ENCODE results near the gene MAT2B.
A peak's percentile ranks its signal among the peaks of the same experiment; 100 is the strongest.

The MAT2B gene

GRCh38 chr5:163503106-163504078 is 2.0 kb upstream of the MAT2B start:
- peak overlapping the region; percentile 64 for H3K4me3 ChIP-seq (ENCODE audit: low read length)
- DNase-seq (ENCODE audit: low read depth) = peak; percentile 76
- TF ChIP-seq CTCF (IDR thresholded peaks at IDR 0.05; ENCODE audit: insufficient read depth, low read depth, low read length, missing control alignments) = peak; percentile 52

- TF ChIP-seq CTCF (IDR thresholded peaks at IDR 0.05; ENCODE audit: insufficient read depth, low read depth, low read length, missing control alignments) = no peak
- peak overlapping the region; percentile 64 for H3K4me3 ChIP-seq (ENCODE audit: low read length)
- DNase-seq (ENCODE audit: low read depth) = peak; percentile 38
Observed at GRCh38 chr5:163504079-163504931, 1.1 kb upstream of the MAT2B start.

GRCh38 chr5:163505049-163505367 is 411 bp upstream of the MAT2B start:
- TF ChIP-seq CTCF (IDR thresholded peaks at IDR 0.05; ENCODE audit: insufficient read depth, low read depth, low read length, missing control alignments) = no peak
- DNase-seq (ENCODE audit: low read depth) = no peak
- peak overlapping the region; percentile 64 for H3K4me3 ChIP-seq (ENCODE audit: low read length)

GRCh38 chr5:163506095-163506457 is 657 bp downstream of the MAT2B start:
- TF ChIP-seq CTCF (IDR thresholded peaks at IDR 0.05; ENCODE audit: insufficient read depth, low read depth, low read length, missing control alignments) = no peak
- peak overlapping the region; percentile 64 for H3K4me3 ChIP-seq (ENCODE audit: low read length)
- DNase-seq (ENCODE audit: low read depth) = peak; percentile 40

- no peak for TF ChIP-seq CTCF (IDR thresholded peaks at IDR 0.05; ENCODE audit: insufficient read depth, low read depth, low read length, missing control alignments)
- DNase-seq (ENCODE audit: low read depth) = peak; percentile 64
- peak overlapping the region; percentile 64 for H3K4me3 ChIP-seq (ENCODE audit: low read length)
Observed at GRCh38 chr5:163506726-163507125, 1.3 kb downstream of the MAT2B start.

- peak overlapping the region; percentile 23 for H3K4me3 ChIP-seq (ENCODE audit: low read length)
- no peak for DNase-seq (ENCODE audit: low read depth)
- TF ChIP-seq CTCF (IDR thresholded peaks at IDR 0.05; ENCODE audit: insufficient read depth, low read depth, low read length, missing control alignments) = no peak
Observed at GRCh38 chr5:163508753-163509152, 3.3 kb downstream of the MAT2B start.
